Upper lobe of right lung (tissue), 1 donor: Measurements from ENCODE around the gene MYO3A. TPM values are rescaled to one million over a fixed set of nuclear protein-coding genes. Genes with fewer than 3 reads are reported as not detected.

ENCODE experiments used
- ATAC-seq: fragments of 200-7000 bp; cut with Tn5 transposase; one replicate; pipeline ENCODE4 v1.9.1; 2020; ENCODE audit warnings: mild to moderate bottlenecking, moderate library complexity
- DNase-seq: peaks from one replicate; pipeline ENCODE4 v3.0.0-alpha.2; 2020
- H3K27ac ChIP-seq: fragments of 200-600 bp; one replicate; pipeline ENCODE4 v1.8.0; 2022
- H3K27me3 ChIP-seq: fragments of 200-600 bp; one replicate; pipeline ENCODE4 v1.8.0; 2022; ENCODE audit warnings: mild to moderate bottlenecking
- H3K36me3 ChIP-seq: fragments of 200-600 bp; one replicate; pipeline ENCODE4 v1.8.0; 2022
- H3K4me1 ChIP-seq: fragments of 200-600 bp; one replicate; pipeline ENCODE4 v1.8.0; 2022
- H3K4me3 ChIP-seq: fragments of 200-600 bp; one replicate; pipeline ENCODE4 v1.8.0; 2022; ENCODE audit warnings: mild to moderate bottlenecking
- H3K9me3 ChIP-seq: fragments of 200-600 bp; one replicate; pipeline ENCODE4 v1.8.0; 2022
- CTCF ChIP-seq: fragments of 200-600 bp; IDR thresholded peaks from one replicate; pipeline ENCODE4 v1.8.0; 2022; ENCODE audit warnings: antibody characterized with exemption
- intact Hi-C: fragments of 100-400 bp; cut with DNase I; formaldehyde crosslinking; loops from one replicate; pipeline ENCODE4 v1.11.0; 2022
- total RNA-seq: library from RNA; stranded (reverse); fragmentation: NEBNext Ultra II Directional; extraction: Animal tissue kit (Norgen Biotek cat#: 25700); gene quantifications from one replicate; pipeline ENCODE4 v1.2.1, GENCODE V29; 2021
- donor health status: DM: no; HTN: yes; CAD: no; lungs with severe emphysema.

The MYO3A gene
- total RNA-seq, 1 donor from 2014 or later, result 0.06 TPM

GRCh38 chr10:26214551-26215395 lies 280.7 kb downstream of the MYO3A start:
- no peaks in the 10 kb centered on the region for H3K4me1 ChIP-seq
- no peaks in the 10 kb centered on the region for H3K36me3 ChIP-seq
- H3K9me3 ChIP-seq, result no peaks in the 10 kb centered on the region
- H3K27ac ChIP-seq, result no peak overlapping the region
- no peak for ATAC-seq
- H3K27me3 ChIP-seq, result peaks cover 85% of the 10 kb centered on the region
- no peak for TF ChIP-seq CTCF
- H3K4me3 ChIP-seq, result no peak overlapping the region
- no peak for DNase-seq
- intact Hi-C loops, result no loop called here

- H3K36me3 ChIP-seq, result no peaks in the 10 kb centered on the region
- H3K4me1 ChIP-seq, result no peaks in the 10 kb centered on the region
- intact Hi-C loops, result no loop called here
- H3K4me3 ChIP-seq, result no peak overlapping the region
- ATAC-seq, result no peak
- no peaks in the 10 kb centered on the region for H3K9me3 ChIP-seq
- DNase-seq, result no peak
- no peak overlapping the region for H3K27ac ChIP-seq
- TF ChIP-seq CTCF, result no peak
- H3K27me3 ChIP-seq, result peaks cover 92% of the 10 kb centered on the region
Observed at GRCh38 chr10:26215396-26215934, 281.4 kb downstream of the MYO3A start.

DNA sequence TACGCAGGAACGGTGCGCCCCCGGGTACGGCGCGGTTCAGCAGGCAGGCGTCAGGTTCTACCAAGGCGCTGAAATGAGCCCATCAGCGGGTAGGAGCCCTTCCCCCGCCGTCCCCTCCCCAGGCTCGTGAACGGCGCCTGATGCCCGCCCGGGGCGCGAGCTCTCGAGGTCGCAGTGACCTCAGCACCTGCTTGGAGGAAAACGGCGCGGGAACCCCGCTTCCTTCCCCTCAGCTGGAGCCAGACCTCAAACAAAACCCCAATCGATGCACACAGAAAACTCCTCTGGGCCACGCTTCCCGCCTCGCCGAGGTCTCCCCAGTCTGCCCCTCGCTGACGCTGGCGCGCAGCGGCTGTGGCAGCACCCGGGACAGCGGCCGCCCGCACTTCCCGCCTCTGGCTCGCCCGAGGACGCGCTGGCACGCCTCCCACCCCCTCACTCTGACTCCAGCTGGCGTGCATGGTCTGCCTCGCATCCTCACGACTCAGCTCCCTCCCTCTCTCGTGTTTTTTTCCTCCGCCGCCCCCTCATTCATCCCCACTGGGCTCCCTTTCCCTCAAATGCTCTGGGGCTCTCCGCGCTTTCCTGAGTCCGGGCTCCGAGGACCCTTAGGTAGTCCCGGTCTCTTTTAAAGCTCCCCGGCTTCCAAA lies 282.0 kb downstream of the MYO3A start:
- peak; percentile 69 for DNase-seq
- TF ChIP-seq CTCF, result no peak
- Histone ChIP-seq H3K9me3 (no peaks in the 10 kb centered on the region), H3K4me1 (no peaks in the 10 kb centered on the region), H3K27ac (no peak overlapping the region), H3K36me3 (no peaks in the 10 kb centered on the region), H3K4me3 (no peak overlapping the region), H3K27me3 (peaks cover 97% of the 10 kb centered on the region)
- peak; percentile 60 for ATAC-seq
- intact Hi-C loops, result no loop called here

GRCh38 chr10:26216585-26217395 lies 282.8 kb downstream of the MYO3A start, which contains the start of gene GAD2:
TSS of gene GAD2 (plus strand) at chr10:26216774. CDS start at chr10:26216810, 36 bp downstream.
- H3K9me3 ChIP-seq, result no peaks in the 10 kb centered on the region
- intact Hi-C loops, result no loop called here
- H3K4me3 ChIP-seq, result no peak within 1 kb of the TSS
- DNase-seq, result no peak
- H3K27ac ChIP-seq, result no peak within 1 kb of the TSS
- H3K4me1 ChIP-seq, result no peaks in the 10 kb centered on the region
- H3K27me3 ChIP-seq, result peaks cover 98% of the 10 kb centered on the region
- no peak for ATAC-seq
- TF ChIP-seq CTCF, result no peak
- H3K36me3 ChIP-seq, result no peaks in the 10 kb centered on the region

DNA sequence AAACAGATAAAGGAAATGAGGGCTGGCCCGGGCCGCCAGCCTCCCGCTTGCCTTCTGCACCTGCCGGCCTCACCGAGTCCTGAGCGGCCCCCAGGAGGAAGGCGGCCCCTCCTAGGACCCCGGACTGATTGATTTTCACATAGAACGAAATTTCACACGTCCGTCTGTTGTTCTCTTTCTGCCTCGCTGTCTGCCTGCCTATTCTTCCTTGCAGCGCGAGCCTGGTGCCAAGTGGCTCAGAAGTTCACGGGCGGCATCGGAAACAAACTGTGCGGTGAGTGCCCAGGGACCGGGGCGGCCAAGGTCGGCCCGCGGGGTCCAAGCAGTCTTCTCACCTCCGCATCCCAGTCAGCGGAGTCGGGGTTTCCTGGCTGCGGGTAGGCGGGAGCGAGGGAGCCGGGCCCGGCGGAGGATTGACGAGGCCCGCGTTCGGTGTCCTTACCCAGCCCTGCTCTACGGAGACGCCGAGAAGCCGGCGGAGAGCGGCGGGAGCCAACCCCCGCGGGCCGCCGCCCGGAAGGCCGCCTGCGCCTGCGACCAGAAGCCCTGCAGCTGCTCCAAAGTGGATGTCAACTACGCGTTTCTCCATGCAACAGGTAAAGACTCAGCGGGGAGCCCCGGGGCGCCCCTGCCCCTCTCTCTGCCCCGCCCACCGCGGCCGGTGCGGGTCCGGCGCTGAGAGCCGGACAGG lies 283.5 kb downstream of the MYO3A start:
- H3K27me3 ChIP-seq, result peaks cover 98% of the 10 kb centered on the region
- H3K9me3 ChIP-seq, result no peaks in the 10 kb centered on the region
- TF ChIP-seq CTCF, result no peak
- H3K27ac ChIP-seq, result no peak overlapping the region
- H3K4me1 ChIP-seq, result no peaks in the 10 kb centered on the region
- no peaks in the 10 kb centered on the region for H3K36me3 ChIP-seq
- no peak for ATAC-seq
- no peak for DNase-seq
- no peak overlapping the region for H3K4me3 ChIP-seq
- intact Hi-C loops, result no loop called here
